ENCODE data around the gene TMEM247. TPM values are rescaled to one million over a fixed set of nuclear protein-coding genes. Genes with fewer than 3 reads are reported as not detected.

Gene TMEM247
- total and polyA plus RNA-seq, 2 donors (not counting 3 experiments of a cell fraction or from before 2014, with no cell fraction given) = not detected

- CTCF ChIA-PET = interaction anchor here (2.4 kb wide), 1 partner anchor 16 kb away, joined by 10 read pairs; no protein-coding TSS in a partner anchor
- intact Hi-C loops (cut with micrococcal nuclease) = no loop called here
- DNase-seq (ENCODE audit: low read depth, low spot score) (no peak), FAIRE-seq (no peak)
- peaks cover 9% of the 10 kb centered on the region for H3K4me1 ChIP-seq (ENCODE audit: control insufficient read depth, extremely low read depth, insufficient read depth, low read length)
- H4K20me1 ChIP-seq (replicated peaks; ENCODE audit: control insufficient read depth, extremely low read depth, insufficient read depth, low read length) = no peaks in the 10 kb centered on the region
- POLR2A ChIA-PET = no interaction called here
- no peaks in the 10 kb centered on the region for H3K36me3 ChIP-seq (ENCODE audit: control insufficient read depth in 2 of 2, extremely low read depth in 1 of 2, insufficient read depth in 2 of 2, low read length in 2 of 2)
- TF ChIP-seq JUN (IDR thresholded peaks at IDR 0.05; ENCODE audit: borderline replicate concordance, insufficient read depth, insufficient read length, low read depth) = no peak
- TF ChIP-seq POLR2AphosphoS5 (IDR thresholded peaks at IDR 0.05; ENCODE audit: insufficient read depth, low read depth, low read length) = no peak
- no peak for TF ChIP-seq MYC (IDR thresholded peaks at IDR 0.05; ENCODE audit: low read depth, low read length)
- H3K4me3 ChIP-seq (replicated peaks in 1 of 3; ENCODE audit: insufficient read depth in 1 of 3, low read depth in 1 of 3, low read length in 3 of 3) = no peak overlapping the region
- BruUV-seq (replicated peaks) = no TSS peak
- H2AFZ ChIP-seq (ENCODE audit: low read depth, low read length) = no peak overlapping the region
- H3K4me2 ChIP-seq (ENCODE audit: insufficient read depth, low read length) = no peak overlapping the region
- H3K9me3 ChIP-seq (replicated peaks; ENCODE audit: control insufficient read depth, insufficient read depth, low read length) = no peaks in the 10 kb centered on the region
- H3K27ac ChIP-seq (ENCODE audit: insufficient read depth, low read depth, low read length) = no peak overlapping the region
- H3K9ac ChIP-seq (replicated peaks; ENCODE audit: extremely low read depth, insufficient read depth, low read length) = no peak overlapping the region
- dilution Hi-C loops (cut with MboI; ENCODE audit: extremely low pct_ligation_motif_present, low sequenced_read_pairs) = no loop called here
- no peaks in the 10 kb centered on the region for H3K79me2 ChIP-seq (ENCODE audit: control insufficient read depth, insufficient read depth, low read length)
- no peaks in the 10 kb centered on the region for H3K9me1 ChIP-seq (replicated peaks; ENCODE audit: control insufficient read depth, extremely low read depth, insufficient read depth, low read length)
- H3K27me3 ChIP-seq (ENCODE audit: control insufficient read depth in 2 of 2, insufficient read depth in 2 of 2, low read length in 2 of 2) = no peaks in the 10 kb centered on the region
These were observed 18.4 kb downstream of the TMEM247 start for GRCh38 chr2:46497766-46498165.

- DNase-seq (ENCODE audit: low read depth, low spot score) (no peak), FAIRE-seq (no peak)
- Histone ChIP-seq H3K4me2 (ENCODE audit: insufficient read depth, low read length) (no peak overlapping the region), H3K4me3 (replicated peaks in 1 of 3; ENCODE audit: insufficient read depth in 1 of 3, low read depth in 1 of 3, low read length in 3 of 3) (no peak overlapping the region), H3K36me3 (ENCODE audit: control insufficient read depth in 2 of 2, extremely low read depth in 1 of 2, insufficient read depth in 2 of 2, low read length in 2 of 2) (no peaks in the 10 kb centered on the region), H3K9me3 (replicated peaks; ENCODE audit: control insufficient read depth, insufficient read depth, low read length) (no peaks in the 10 kb centered on the region), H2AFZ (ENCODE audit: low read depth, low read length) (no peak overlapping the region), H3K4me1 (ENCODE audit: control insufficient read depth, extremely low read depth, insufficient read depth, low read length) (peaks cover 6% of the 10 kb centered on the region), H3K27ac (ENCODE audit: insufficient read depth, low read depth, low read length) (no peak overlapping the region), H3K27me3 (ENCODE audit: control insufficient read depth in 2 of 2, insufficient read depth in 2 of 2, low read length in 2 of 2) (no peaks in the 10 kb centered on the region), H4K20me1 (replicated peaks; ENCODE audit: control insufficient read depth, extremely low read depth, insufficient read depth, low read length) (no peaks in the 10 kb centered on the region), H3K79me2 (ENCODE audit: control insufficient read depth, insufficient read depth, low read length) (no peaks in the 10 kb centered on the region), H3K9me1 (replicated peaks; ENCODE audit: control insufficient read depth, extremely low read depth, insufficient read depth, low read length) (no peaks in the 10 kb centered on the region), H3K9ac (replicated peaks; ENCODE audit: extremely low read depth, insufficient read depth, low read length) (no peak overlapping the region)
- ChIA-PET POLR2A (no interaction called here), CTCF (no interaction called here)
- BruUV-seq (replicated peaks) = no TSS peak
- TF ChIP-seq MAX (IDR thresholded peaks at IDR 0.05; ENCODE audit: insufficient read depth, insufficient read length) (no peak), MYC (IDR thresholded peaks at IDR 0.05; ENCODE audit: low read depth, low read length) (no peak), EZH2 (IDR thresholded peaks at IDR 0.05; ENCODE audit: borderline replicate concordance, low read depth, low read length, severe bottlenecking) (no peak), POLR2AphosphoS5 (IDR thresholded peaks at IDR 0.05; ENCODE audit: insufficient read depth, low read depth, low read length) (no peak), POLR2A (IDR thresholded peaks at IDR 0.05; ENCODE audit: low read depth, low read length) (no peak), CTCF (IDR thresholded peaks at IDR 0.05; ENCODE audit: extremely low read depth in 1 of 2, insufficient read depth in 1 of 2, low read depth in 1 of 2, low read length in 2 of 2) (no peak), GATA2 (IDR thresholded peaks at IDR 0.05; ENCODE audit: insufficient read depth, insufficient read length, low read depth, low read length) (no peak), FOS (IDR thresholded peaks at IDR 0.05; ENCODE audit: borderline replicate concordance, insufficient read depth, low read length) (no peak), JUN (IDR thresholded peaks at IDR 0.05; ENCODE audit: borderline replicate concordance, insufficient read depth, insufficient read length, low read depth) (no peak)
- intact Hi-C loops (cut with micrococcal nuclease) (no loop called here), dilution Hi-C loops (cut with MboI; ENCODE audit: extremely low pct_ligation_motif_present, low sequenced_read_pairs) (no loop called here)
These were observed 19.3 kb downstream of the TMEM247 start for GRCh38 chr2:46498681-46499080.
